Measurements from ENCODE around the gene TMEM170B.

Gene TMEM170B

GRCh38 chr6:11632795-11633511 lies 95.4 kb downstream of the TMEM170B start:
- H2AFZ ChIP-seq (ENCODE audit: low read length), result no peak overlapping the region
- no peaks in the 10 kb centered on the region for H4K20me1 ChIP-seq (ENCODE audit: insufficient read depth, low read length, poor library complexity, severe bottlenecking)
- H3K9me3 ChIP-seq (ENCODE audit: insufficient read depth, low read depth, low read length), result no peaks in the 10 kb centered on the region
- H3K4me3 ChIP-seq (ENCODE audit: low read length, poor library complexity, severe bottlenecking), result no peak overlapping the region
- no peaks in the 10 kb centered on the region for H3F3A ChIP-seq (ENCODE audit: low read depth)
- no peaks in the 10 kb centered on the region for H3K4me1 ChIP-seq (ENCODE audit: insufficient read depth, low read length, poor library complexity, severe bottlenecking)
- no peaks in the 10 kb centered on the region for H3K27me3 ChIP-seq (ENCODE audit: insufficient read depth, low read length, poor library complexity, severe bottlenecking)
- no peak overlapping the region for H3K4me2 ChIP-seq (ENCODE audit: low read depth, low read length, poor library complexity, severe bottlenecking)
- no peak overlapping the region for H3K9ac ChIP-seq (ENCODE audit: low read depth, low read length, poor library complexity, severe bottlenecking)
- no peaks in the 10 kb centered on the region for H3K36me3 ChIP-seq (ENCODE audit: insufficient read depth, low read length)
- TF ChIP-seq CTCF (conservative IDR thresholded peaks at IDR 0.05; ENCODE audit: low read length) (no peak), EZH2phosphoT487 (IDR thresholded peaks at IDR 0.05; ENCODE audit: borderline replicate concordance) (no peak)
- no peaks in the 10 kb centered on the region for H3K9me2 ChIP-seq (replicated peaks; ENCODE audit: low read depth, low read length)
- H3K79me2 ChIP-seq (ENCODE audit: insufficient read depth, low read length), result no peaks in the 10 kb centered on the region

All from Loucy (cell line).